H1 (cell line): ENCODE results near the gene AQP7. TPM values are rescaled to one million over a fixed set of nuclear protein-coding genes. Genes with fewer than 3 reads are reported as not detected.

Experiments used
- ATF3 ChIP-seq: IDR thresholded peaks from 2 replicates; pipeline ENCODE4 v1.6.1; 2011; ENCODE audit warnings: low read depth, mild to moderate bottlenecking, low read length; ENCODE audit not compliant: insufficient read depth
- BRCA1 ChIP-seq: IDR thresholded peaks from 2 replicates; pipeline ENCODE4 v1.6.1; 2012; ENCODE audit warnings: low read depth, low read length, improper control_type of control experiment
- CHD7 ChIP-seq: fragments of 300-600 bp; sonication (generic); IDR thresholded peaks from 2 replicates; pipeline ENCODE4 v1.7.1; 2012; ENCODE audit warnings: low read length, moderate library complexity, mild to moderate bottlenecking, inconsistent platforms; ENCODE audit not compliant: insufficient replicate concordance
- EGR1 ChIP-seq: IDR thresholded peaks from 2 replicates; pipeline ENCODE4 v1.6.1; 2011; ENCODE audit warnings: low read depth, low read length, borderline replicate concordance
- GTF2F1 ChIP-seq: IDR thresholded peaks from 2 replicates; pipeline ENCODE4 v1.6.1; 2012; ENCODE audit warnings: low read depth, low read length, improper control_type of control experiment, borderline replicate concordance
- KDM1A ChIP-seq: fragments of 200-600, 300-600 bp; sonication (generic); IDR thresholded peaks from 2 replicates; pipeline ENCODE4 v1.7.1; 2016; ENCODE audit warnings: mild to moderate bottlenecking, low read length, borderline replicate concordance
- NANOG ChIP-seq: IDR thresholded peaks from 2 replicates; pipeline ENCODE4 v1.6.1; 2011; ENCODE audit warnings: low read length, low read depth, mild to moderate bottlenecking, inconsistent platforms; ENCODE audit not compliant: insufficient read depth, poor library complexity, severe bottlenecking
- YY1 ChIP-seq: IDR thresholded peaks from 2 replicates; pipeline ENCODE4 v1.6.1; 2011; ENCODE audit warnings: low read depth, mild to moderate bottlenecking, low read length
- polyA plus RNA-seq, 7 experiments: library from polyadenylated mRNA; depleted of rRNA in 3 of 7; stranded (reverse) in 5 of 7; unstranded in 2 of 7; fragments of >200 nt in 5 of 7; fragments of 200-250 nt in 2 of 7; gene quantifications; 1 replicate in 5 of 7; 2 replicates in 1 of 7; 4 replicates in 1 of 7; pipeline versions ENCODE4 v1.2.1 to v1.2.3, GENCODE V29; 2011 to 2013; ENCODE audit warnings: missing spikeins in 2 of 7, mixed read lengths in 2 of 7
- total RNA-seq: library from RNA; stranded (reverse); fragmentation: NEBNext Ultra II Directional; extraction: Animal tissue kit (Norgen Biotek cat#: 25700); gene quantifications from 2 replicates; pipeline ENCODE4 v1.2.1, GENCODE V29; 2021

Gene AQP7
- total and polyA plus RNA-seq, 2 of the 8 experiments (the other 6 are each of a cell fraction or from before 2014, with no cell fraction given): not detected

GRCh38 chr9:33379666-33380389 lies 22.5 kb downstream of the AQP7 start (continued):
- TF ChIP-seq CHD7 (no peak), BRCA1 (no peak), NANOG (no peak), KDM1A (no peak), YY1 (no peak), EGR1 (no peak), GTF2F1 (no peak), ATF3 (no peak)
